ENCODE data around the gene CCSER2.
"Not testable (repeated sequence)": the region's sequence is repeated elsewhere in the genome, so short reads cannot be mapped to it uniquely, and the experiment has no call there.

Gene CCSER2, protein sequence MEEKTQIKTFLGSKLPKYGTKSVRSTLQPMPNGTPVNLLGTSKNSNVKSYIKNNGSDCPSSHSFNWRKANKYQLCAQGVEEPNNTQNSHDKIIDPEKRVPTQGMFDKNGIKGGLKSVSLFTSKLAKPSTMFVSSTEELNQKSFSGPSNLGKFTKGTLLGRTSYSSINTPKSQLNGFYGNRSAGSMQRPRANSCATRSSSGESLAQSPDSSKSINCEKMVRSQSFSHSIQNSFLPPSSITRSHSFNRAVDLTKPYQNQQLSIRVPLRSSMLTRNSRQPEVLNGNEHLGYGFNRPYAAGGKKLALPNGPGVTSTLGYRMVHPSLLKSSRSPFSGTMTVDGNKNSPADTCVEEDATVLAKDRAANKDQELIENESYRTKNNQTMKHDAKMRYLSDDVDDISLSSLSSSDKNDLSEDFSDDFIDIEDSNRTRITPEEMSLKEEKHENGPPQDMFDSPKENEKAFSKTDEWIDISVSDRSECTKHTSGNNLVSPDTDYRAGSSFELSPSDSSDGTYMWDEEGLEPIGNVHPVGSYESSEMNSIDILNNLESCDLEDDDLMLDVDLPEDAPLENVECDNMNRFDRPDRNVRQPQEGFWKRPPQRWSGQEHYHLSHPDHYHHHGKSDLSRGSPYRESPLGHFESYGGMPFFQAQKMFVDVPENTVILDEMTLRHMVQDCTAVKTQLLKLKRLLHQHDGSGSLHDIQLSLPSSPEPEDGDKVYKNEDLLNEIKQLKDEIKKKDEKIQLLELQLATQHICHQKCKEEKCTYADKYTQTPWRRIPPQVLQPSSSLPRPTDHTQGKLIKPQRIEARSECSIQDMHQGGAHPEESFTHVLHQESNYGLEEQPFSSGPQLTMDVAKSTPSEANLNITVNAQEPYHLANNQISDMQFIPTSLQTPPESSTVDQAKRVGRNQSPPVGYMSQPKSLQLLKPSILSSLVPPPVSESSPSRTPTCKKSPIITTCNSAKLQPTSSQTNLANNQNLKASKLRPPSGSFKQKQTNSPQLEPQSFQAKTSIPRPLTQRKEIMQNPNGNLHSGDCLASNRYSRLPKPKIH

DNA sequence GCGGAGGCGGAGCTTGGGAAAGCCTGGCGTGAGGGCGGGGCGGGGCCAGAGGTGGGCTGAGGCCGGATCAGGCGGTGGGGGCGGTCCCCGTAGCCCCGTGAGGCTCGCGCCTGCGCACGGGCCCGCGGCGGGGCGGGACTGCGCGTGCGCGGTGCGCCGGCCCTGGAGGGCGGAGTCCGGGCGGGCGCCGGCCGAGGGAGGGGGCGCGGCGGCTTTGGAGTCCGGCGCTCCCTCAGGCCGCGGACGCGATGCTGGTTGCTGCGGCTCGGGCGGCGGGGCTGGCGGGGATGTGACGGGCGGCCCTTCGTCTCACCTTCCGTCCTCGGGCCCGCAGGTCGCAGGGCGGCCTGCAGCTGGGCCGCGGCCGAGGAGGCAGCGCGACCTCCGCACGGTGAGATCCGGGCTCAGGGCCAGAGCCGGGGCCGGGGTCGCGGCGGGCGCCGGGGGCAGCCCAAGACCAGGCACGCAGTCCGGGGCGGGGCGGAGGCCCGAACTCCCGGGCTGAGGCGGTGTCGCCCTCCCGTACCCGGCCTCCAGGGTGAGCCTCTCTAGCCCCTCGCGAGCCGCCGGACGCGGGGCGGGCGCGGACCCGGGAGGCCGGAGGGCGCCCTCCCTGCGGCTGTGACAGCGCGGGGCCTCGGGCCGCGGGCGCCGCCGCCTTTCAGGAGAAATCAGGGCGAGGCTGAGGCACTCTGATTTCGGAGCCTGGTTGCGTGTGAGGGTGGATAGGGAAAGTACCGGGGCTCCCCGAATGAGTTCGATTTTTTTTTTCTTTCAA, at the start of gene CCSER2:
TSS of gene CCSER2 (plus strand) at position 172 of the 778 bp plus-strand sequence. CDS start 42,464 bp downstream, outside the sequence.
- peak within 1 kb of the TSS; percentile 75 for H3K4me3 ChIP-seq (ENCODE audit: low read length)
- no peak for TF ChIP-seq ZNF274 (IDR thresholded peaks at IDR 0.05; ENCODE audit: low read depth, low read length)

DNA sequence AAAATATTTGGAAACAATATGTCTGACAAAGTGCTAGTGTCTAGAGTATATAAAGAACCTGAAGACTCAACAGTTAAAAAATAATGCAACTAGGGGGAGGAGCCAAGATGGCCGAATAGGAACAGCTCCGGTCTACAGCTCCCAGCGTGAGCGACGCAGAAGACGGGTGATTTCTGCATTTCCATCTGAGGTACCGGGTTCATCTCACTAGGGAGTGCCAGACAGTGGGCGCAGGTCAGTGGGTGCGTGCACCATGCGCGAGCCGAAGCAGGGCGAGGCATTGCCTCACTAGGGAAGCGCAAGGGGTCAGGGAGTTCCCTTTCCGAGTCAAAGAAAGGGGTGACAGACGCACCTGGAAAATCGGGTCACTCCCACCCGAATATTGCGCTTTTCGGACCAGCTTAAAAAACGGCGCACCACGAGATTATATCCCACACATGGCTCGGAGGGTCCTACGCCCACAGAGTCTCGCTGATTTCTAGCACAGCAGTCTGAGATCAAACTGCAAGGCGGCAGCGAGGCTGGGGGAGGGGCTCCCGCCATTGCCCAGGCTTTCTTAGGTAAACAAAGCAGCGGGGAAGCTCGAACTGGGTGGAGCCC, 48.4 kb upstream of the CCSER2 start:
- not testable (repeated sequence) for H3K4me3 ChIP-seq (ENCODE audit: low read length)

DNA sequence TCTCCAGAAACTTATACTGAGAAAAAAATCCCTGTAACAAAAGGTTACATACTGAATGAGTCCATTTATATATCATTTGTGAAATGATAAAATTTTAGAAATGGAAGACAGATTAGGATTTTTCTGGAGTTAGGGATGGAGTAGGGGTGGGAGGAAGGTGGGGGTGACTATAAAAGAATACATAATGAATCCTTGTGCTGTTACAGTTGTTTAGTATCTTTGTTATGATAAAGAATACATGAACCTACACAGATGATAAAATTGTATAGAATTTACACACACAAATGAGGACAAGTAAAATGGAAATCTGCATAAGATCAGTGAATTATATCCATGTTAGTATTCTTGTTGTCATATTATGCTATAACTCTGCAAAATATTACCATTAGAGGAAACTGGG, 41.7 kb upstream of the CCSER2 start:
- no peak overlapping the region for H3K4me3 ChIP-seq (ENCODE audit: low read length)
- TF ChIP-seq ZNF274 (IDR thresholded peaks at IDR 0.05; ENCODE audit: low read depth, low read length): no peak

DNA sequence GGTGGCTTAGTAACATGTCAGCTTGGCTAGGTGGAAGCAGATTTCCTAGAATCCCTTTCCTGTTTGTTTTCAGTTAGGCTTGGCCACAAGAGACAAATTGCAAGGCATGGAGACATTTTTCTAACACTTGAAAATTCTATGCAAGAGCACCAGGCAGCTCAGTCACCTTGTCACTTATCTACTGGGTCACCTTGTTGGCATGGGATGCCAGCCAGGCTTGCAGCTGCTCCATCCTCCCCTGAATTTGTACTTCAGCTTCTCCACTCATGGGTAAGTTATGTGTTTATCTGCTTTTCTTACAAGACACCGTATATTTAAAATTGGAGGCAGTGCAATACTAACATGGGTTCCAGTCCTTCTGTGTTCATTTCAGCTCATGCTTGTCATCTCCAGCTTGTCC, 40.2 kb upstream of the CCSER2 start:
- H3K4me3 ChIP-seq (ENCODE audit: low read length): no peak overlapping the region

DNA sequence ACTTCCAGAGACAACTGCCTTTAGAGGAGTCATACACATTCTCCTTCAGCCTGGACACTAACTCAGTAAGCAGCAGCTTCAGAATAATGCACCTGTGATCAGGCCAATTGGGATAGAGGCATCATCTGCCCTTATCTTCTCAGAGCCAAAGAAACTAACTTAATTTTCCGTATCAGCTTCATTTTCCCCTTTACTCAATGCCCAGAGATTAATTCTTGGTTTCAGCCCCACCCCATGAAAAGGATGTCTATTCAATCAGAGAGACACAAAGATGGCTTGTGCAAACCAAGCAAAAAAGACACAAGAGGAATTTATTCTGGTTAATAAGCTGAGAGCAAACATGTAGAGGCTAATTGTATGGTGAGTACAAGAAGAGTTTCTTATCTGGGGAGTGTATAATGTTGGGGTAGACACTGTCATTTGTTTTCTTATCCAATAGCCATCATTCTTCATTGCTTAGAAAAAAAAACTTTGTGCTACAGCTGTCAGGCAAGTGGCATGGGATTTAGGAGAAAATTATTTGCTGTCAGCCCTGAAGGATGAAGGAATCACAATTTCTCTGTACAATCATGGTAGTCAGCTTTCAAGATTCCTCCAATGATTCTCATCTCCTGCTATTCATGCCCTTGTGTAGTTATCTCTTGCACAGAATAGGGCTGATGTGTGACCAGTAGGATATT, 38.7 kb upstream of the CCSER2 start:
- TF ChIP-seq ZNF274 (IDR thresholded peaks at IDR 0.05; ENCODE audit: low read depth, low read length): no peak
- H3K4me3 ChIP-seq (ENCODE audit: low read length): no peak overlapping the region

More for the DNA sequence above, 40.2 kb upstream of the CCSER2 start:
- no peak for TF ChIP-seq ZNF274 (IDR thresholded peaks at IDR 0.05; ENCODE audit: low read depth, low read length)

DNA sequence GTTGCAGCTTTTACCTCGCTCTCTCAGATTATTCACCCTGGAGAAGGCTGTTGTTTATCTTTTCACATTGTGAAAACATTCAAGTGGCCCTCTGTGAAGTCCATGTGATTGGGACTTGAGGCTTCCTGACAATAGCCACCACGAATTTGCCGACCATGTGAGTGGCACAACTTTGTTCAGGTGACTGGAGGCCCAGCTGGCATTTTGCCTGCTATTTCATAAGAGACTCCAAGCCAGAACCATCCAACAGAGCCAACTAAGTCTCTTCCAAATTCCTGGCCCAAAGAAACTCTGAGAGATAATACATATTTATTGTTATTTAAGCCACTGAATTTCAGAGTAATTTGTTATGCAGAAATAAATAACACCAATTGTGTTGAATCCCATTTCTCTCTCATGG, 38.2 kb upstream of the CCSER2 start:
- H3K4me3 ChIP-seq (ENCODE audit: low read length): no peak overlapping the region
- no peak for TF ChIP-seq ZNF274 (IDR thresholded peaks at IDR 0.05; ENCODE audit: low read depth, low read length)

DNA sequence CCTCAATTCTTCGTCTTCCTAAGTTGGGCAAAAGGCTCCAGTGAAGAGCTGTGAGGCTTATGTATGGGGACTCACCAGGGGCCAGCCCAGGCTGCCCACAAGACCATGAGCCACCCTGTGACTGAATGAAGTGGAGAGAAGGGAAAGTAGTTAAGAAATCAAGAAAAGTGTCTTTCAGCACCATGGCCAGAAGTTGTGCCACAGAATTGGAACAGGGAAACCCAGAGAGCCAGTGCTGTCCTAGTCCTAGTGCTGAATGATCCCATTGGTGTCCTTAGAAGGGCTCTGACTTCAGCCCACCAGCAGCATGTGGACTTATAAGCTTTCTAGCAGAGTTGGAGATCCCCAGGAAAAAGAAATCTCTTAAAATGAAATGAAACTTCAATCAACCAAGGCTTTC, 37.0 kb upstream of the CCSER2 start:
- H3K4me3 ChIP-seq (ENCODE audit: low read length): no peak overlapping the region
- no peak for TF ChIP-seq ZNF274 (IDR thresholded peaks at IDR 0.05; ENCODE audit: low read depth, low read length)

DNA sequence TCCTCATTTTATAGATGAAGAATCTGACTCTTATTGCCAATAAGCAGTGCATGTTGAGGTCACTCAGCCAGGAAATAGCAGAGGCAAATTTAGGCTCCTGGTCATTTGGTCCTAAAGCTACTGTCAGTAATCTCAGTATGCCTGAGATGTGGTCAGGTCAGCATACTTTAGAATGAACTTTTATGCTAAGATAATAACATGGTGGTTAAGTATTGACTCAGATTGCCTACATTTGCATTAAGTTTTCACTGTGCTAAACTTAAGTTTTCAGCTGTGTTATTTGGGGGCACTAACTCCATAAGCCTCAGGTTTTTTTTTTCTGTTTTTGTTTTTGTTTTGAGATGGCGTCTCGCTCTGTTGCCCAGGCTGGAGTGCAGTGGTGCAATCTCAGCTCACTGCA, 35.9 kb upstream of the CCSER2 start:
- H3K4me3 ChIP-seq (ENCODE audit: low read length): no peak overlapping the region
- TF ChIP-seq ZNF274 (IDR thresholded peaks at IDR 0.05; ENCODE audit: low read depth, low read length): no peak

DNA sequence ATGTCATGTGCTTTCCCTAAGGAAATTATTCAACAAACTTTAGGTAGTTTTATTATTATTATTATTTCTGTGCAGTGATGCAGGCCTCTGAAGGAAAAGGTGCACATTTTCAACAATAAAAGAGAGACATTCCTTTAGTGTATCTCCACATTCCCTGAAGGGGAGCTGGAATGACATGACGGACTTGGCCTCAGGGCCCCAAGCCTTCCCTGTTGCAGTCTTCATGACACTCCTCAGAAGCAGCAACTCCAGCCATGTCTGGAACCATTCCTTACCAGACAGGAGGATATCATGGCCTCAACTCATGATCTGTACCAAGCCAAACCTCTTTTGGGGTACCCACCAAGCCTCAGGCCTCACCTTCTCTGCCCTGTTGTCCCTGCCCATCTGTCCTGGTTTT, 35.2 kb upstream of the CCSER2 start:
- no peak overlapping the region for H3K4me3 ChIP-seq (ENCODE audit: low read length)
- no peak for TF ChIP-seq ZNF274 (IDR thresholded peaks at IDR 0.05; ENCODE audit: low read depth, low read length)

DNA sequence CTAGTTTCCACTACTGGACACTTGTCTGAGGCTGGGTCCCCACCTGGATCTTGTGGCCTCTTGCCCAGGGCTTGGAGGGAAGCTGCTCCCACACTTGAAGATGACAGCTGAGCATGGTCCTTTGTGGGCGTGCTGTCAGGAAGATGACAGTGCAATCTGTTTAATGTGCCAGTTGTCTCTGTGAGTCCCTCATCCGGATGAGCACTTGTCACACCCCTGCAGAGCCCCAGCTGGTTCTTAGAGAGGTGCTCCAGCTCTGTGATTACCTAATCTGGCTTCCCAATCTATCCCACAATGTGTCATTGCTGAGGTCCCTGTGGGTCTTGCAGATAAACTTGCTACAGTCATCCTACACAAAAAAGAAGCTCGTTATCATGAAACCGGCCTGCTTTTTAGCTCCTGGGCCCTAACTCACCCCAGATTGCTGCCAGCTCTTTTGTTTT, 34.8 kb upstream of the CCSER2 start:
- no peak for TF ChIP-seq ZNF274 (IDR thresholded peaks at IDR 0.05; ENCODE audit: low read depth, low read length)

DNA sequence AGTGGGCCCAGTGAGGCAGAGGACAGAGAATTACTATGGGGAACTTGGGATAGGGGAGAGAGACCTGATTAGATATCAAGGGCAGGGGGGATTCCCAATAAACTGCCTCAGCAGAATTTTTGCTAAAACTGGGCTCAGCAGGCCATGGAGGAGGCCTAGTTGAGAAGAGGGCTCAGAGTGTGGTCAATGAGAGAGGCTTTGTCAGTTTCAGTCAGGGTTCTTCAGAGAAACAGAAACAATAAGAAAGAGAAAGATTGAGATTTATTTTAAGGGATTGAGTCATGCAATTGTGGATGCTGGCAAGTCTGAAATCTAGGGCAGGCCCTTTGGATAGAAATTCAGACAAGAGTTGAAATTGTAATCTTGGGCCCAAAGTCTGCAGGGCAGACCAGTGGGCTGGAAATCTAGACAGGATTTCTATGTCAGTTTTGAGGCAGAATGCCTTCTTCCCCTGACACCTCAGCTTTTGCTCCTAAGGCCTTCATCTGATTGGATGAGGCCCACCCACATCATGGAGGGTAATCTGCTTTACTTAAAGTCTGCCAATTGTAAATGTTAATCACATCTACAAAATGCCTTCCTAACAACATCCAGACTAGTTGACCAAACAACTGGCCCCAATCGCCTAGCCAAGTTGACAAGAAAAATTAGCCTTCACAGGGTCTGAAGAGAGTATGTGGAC, 33.5 kb upstream of the CCSER2 start:
- no peak for TF ChIP-seq ZNF274 (IDR thresholded peaks at IDR 0.05; ENCODE audit: low read depth, low read length)
- no peak overlapping the region for H3K4me3 ChIP-seq (ENCODE audit: low read length)

More for the DNA sequence above, 34.8 kb upstream of the CCSER2 start:
- no peak overlapping the region for H3K4me3 ChIP-seq (ENCODE audit: low read length)

Data from GM08714 (cell line).